Endothelial cell of umbilical vein (primary cell): ENCODE results near the gene KIAA1671. TPM values are rescaled to one million over a fixed set of nuclear protein-coding genes. Genes with fewer than 3 reads are reported as not detected.

Experiments used
- BruUV-seq: library from RNA; stranded (reverse); fragments of 400-500 nt; replicated peaks from 2 replicates; lab custom pipeline; 2021; lab: Mats Ljungman, UMichigan
- CTCF ChIA-PET: fragments of 300-600, 350-600 bp; sonication (Branson Sonifier 250); formaldehyde crosslinking; loops from one replicate; lab custom pipeline; 2021; ENCODE audit warnings: antibody characterized with exemption, inconsistent platforms; lab: Charles Lee
- POLR2A ChIA-PET: fragments of 300-600, 350-600 bp; sonication (Branson Sonifier 250); formaldehyde crosslinking; loops from one replicate; lab custom pipeline; 2021; ENCODE audit warnings: antibody characterized with exemption, inconsistent platforms; lab: Charles Lee
- DNase-seq: peaks from one replicate; pipeline ENCODE4 v3.0.0-alpha.2; 2011; ENCODE audit warnings: low read depth, low spot score
- FAIRE-seq: peaks from 2 replicates; lab custom pipeline; 2011; peaks lifted over from hg19 to GRCh38; lab: Jason Lieb, UNC
- H2AFZ ChIP-seq: 2 replicates; pipeline ENCODE4 v1.6.0; 2012; ENCODE audit warnings: low read depth, low read length, control low read depth, inconsistent platforms
- H3K27ac ChIP-seq: 2 replicates; pipeline ENCODE4 v1.5.1; 2011; ENCODE audit warnings: low read depth, mild to moderate bottlenecking, control low read depth, low read length, moderate library complexity; ENCODE audit not compliant: insufficient read depth
- H3K27me3 ChIP-seq, 2 experiments: 2 replicates each; pipeline versions ENCODE4 v1.6.0 to v1.6.1; 2011; ENCODE audit warnings: low read length in 2 of 2, mixed read lengths in 1 of 2; ENCODE audit not compliant: control insufficient read depth in 2 of 2, insufficient read depth in 2 of 2
- H3K36me3 ChIP-seq, 2 experiments: 2 replicates in 1 of 2; 3 replicates in 1 of 2; pipeline ENCODE4 v1.5.1; 2011; ENCODE audit warnings: low read length in 2 of 2, mild to moderate bottlenecking in 1 of 2, moderate library complexity in 1 of 2; ENCODE audit not compliant: control insufficient read depth in 2 of 2, insufficient read depth in 2 of 2; ENCODE audit errors: extremely low read depth in 1 of 2
- H3K4me1 ChIP-seq: 3 replicates; pipeline ENCODE4 v1.5.1; 2011; ENCODE audit warnings: mild to moderate bottlenecking, low read length; ENCODE audit not compliant: control insufficient read depth, insufficient read depth; ENCODE audit errors: extremely low read depth
- H3K4me2 ChIP-seq: 2 replicates; pipeline ENCODE4 v1.6.1; 2011; ENCODE audit warnings: low read length, control low read depth, mixed read lengths; ENCODE audit not compliant: insufficient read depth
- H3K4me3 ChIP-seq, 3 experiments: fragments of 200-600 bp in 1 of 3; sonication (generic), shearing (Covaris generic) in 1 of 3; replicated peaks in 1 of 3; 2 replicates each; pipeline ENCODE4 v1.5.1; 2011 to 2016; ENCODE audit warnings: control low read depth in 3 of 3, low read length in 3 of 3, mild to moderate bottlenecking in 2 of 3, inconsistent platforms in 1 of 3, low read depth in 1 of 3, moderate library complexity in 1 of 3; ENCODE audit not compliant: insufficient read depth in 1 of 3
- H3K79me2 ChIP-seq: 2 replicates; pipeline ENCODE4 v1.6.0; 2012; ENCODE audit warnings: low read length, inconsistent platforms; ENCODE audit not compliant: control insufficient read depth, insufficient read depth
- H3K9ac ChIP-seq: replicated peaks from 2 replicates; pipeline ENCODE3; 2011; ENCODE audit warnings: low read length, control low read depth; ENCODE audit not compliant: insufficient read depth; ENCODE audit errors: extremely low read depth
- H3K9me1 ChIP-seq: replicated peaks from 3 replicates; pipeline ENCODE4 v1.6.0; 2011; ENCODE audit warnings: mild to moderate bottlenecking, low read length; ENCODE audit not compliant: control insufficient read depth, insufficient read depth; ENCODE audit errors: extremely low read depth
- H3K9me3 ChIP-seq: replicated peaks from 2 replicates; pipeline ENCODE4 v1.5.1; 2012; ENCODE audit warnings: low read length, inconsistent platforms; ENCODE audit not compliant: control insufficient read depth, insufficient read depth
- H4K20me1 ChIP-seq: replicated peaks from 2 replicates; pipeline ENCODE3; 2011; ENCODE audit warnings: mild to moderate bottlenecking, low read length; ENCODE audit not compliant: control insufficient read depth, insufficient read depth; ENCODE audit errors: extremely low read depth
- CTCF ChIP-seq, 2 donors: IDR thresholded peaks; 1 replicate in 1 of 2; 2 replicates in 1 of 2; pipeline ENCODE4 v1.5.1; 2011; ENCODE audit warnings: low read length in 2 of 2, mild to moderate bottlenecking in 2 of 2, moderate library complexity in 2 of 2, control low read depth in 1 of 2, inconsistent platforms in 1 of 2, low read depth in 1 of 2; ENCODE audit not compliant: insufficient read depth in 1 of 2; ENCODE audit errors: extremely low read depth in 1 of 2
- EZH2 ChIP-seq: IDR thresholded peaks from 2 replicates; pipeline ENCODE4 v1.6.1; 2012; ENCODE audit warnings: borderline replicate concordance, low read depth, mild to moderate bottlenecking, moderate library complexity, low read length, inconsistent platforms; ENCODE audit not compliant: severe bottlenecking
- FOS ChIP-seq: IDR thresholded peaks from 2 replicates; pipeline ENCODE4 v1.6.1; 2011; ENCODE audit warnings: mild to moderate bottlenecking, low read length, moderate library complexity, borderline replicate concordance; ENCODE audit not compliant: insufficient read depth
- GATA2 ChIP-seq: IDR thresholded peaks from 2 replicates; pipeline ENCODE4 v1.7.0; 2011; ENCODE audit warnings: low read depth, mild to moderate bottlenecking, moderate library complexity, mixed read lengths, low read length; ENCODE audit not compliant: insufficient read length, insufficient read depth
- JUN ChIP-seq: IDR thresholded peaks from 2 replicates; pipeline ENCODE4 v1.6.1; 2011; ENCODE audit warnings: borderline replicate concordance, low read depth; ENCODE audit not compliant: insufficient read length, insufficient read depth
- MAX ChIP-seq: IDR thresholded peaks from 2 replicates; pipeline ENCODE4 v1.6.1; 2011; ENCODE audit not compliant: insufficient read depth, insufficient read length
- MYC ChIP-seq: IDR thresholded peaks from one replicate; pipeline ENCODE4 v1.6.1; 2011; ENCODE audit warnings: mild to moderate bottlenecking, low read depth, low read length
- POLR2A ChIP-seq: IDR thresholded peaks from 2 replicates; pipeline ENCODE4 v1.6.1; 2012; ENCODE audit warnings: low read depth, mild to moderate bottlenecking, control low read depth, low read length
- POLR2AphosphoS5 ChIP-seq: IDR thresholded peaks from 2 replicates; pipeline ENCODE4 v1.6.1; 2012; ENCODE audit warnings: low read depth, mild to moderate bottlenecking, control low read depth, low read length, moderate library complexity; ENCODE audit not compliant: insufficient read depth
- dilution Hi-C: fragments of 300-500 bp; cut with MboI; formaldehyde crosslinking; loops from one replicate; pipeline ENCODE4 v1.15.0; 2019; ENCODE audit warnings: low sequenced_read_pairs; ENCODE audit not compliant: extremely low pct_ligation_motif_present
- intact Hi-C: fragments of 100-400 bp; cut with micrococcal nuclease; formaldehyde crosslinking; loops from one replicate; pipeline ENCODE4 v1.10.0; 2022
- polyA plus RNA-seq, 4 experiments: library from polyadenylated mRNA; depleted of rRNA in 3 of 4; stranded (reverse) in 3 of 4; unstranded in 1 of 4; fragments of >200 nt; gene quantifications; 2 replicates each; pipeline versions ENCODE4 v1.2.1 to v1.2.3, GENCODE V29; 2011 to 2012; ENCODE audit warnings: missing spikeins in 1 of 4
- total RNA-seq: library from RNA; stranded (reverse); gene quantifications from 2 replicates; pipeline ENCODE4 v1.2.3, GENCODE V29; 2021

The KIAA1671 gene
- total and polyA plus RNA-seq, 2 donors (not counting 3 experiments of a cell fraction or from before 2014, with no cell fraction given): 23.1 to 85.1 TPM

GRCh38 chr22:25018009-25018408, 65.5 kb downstream of the KIAA1671 start:
- H2AFZ ChIP-seq: no peak overlapping the region
- no peaks in the 10 kb centered on the region for H4K20me1 ChIP-seq
- H3K9me1 ChIP-seq: no peaks in the 10 kb centered on the region
- dilution Hi-C loops: no loop called here
- H3K4me2 ChIP-seq: no peak overlapping the region
- no peak overlapping the region for H3K4me3 ChIP-seq
- POLR2A ChIA-PET: no interaction called here
- no peak for DNase-seq
- no TSS peak for BruUV-seq
- peaks cover 6% of the 10 kb centered on the region for H3K79me2 ChIP-seq
- no peak overlapping the region for H3K9ac ChIP-seq
- peaks cover 36% of the 10 kb centered on the region for H3K4me1 ChIP-seq
- H3K27ac ChIP-seq: no peak overlapping the region
- H3K27me3 ChIP-seq: no peaks in the 10 kb centered on the region
- TF ChIP-seq GATA2: no peak
- no peak for TF ChIP-seq POLR2AphosphoS5
- TF ChIP-seq MAX: no peak
- TF ChIP-seq JUN: no peak
- no peak for TF ChIP-seq EZH2
- TF ChIP-seq POLR2A: no peak
- no peak for TF ChIP-seq MYC
- TF ChIP-seq FOS: no peak
- TF ChIP-seq CTCF (IDR thresholded peaks at IDR 0.05; ENCODE audit: extremely low read depth in 1 of 2, insufficient read depth in 1 of 2, low read depth in 1 of 2, low read length in 2 of 2): no peak
- no peaks in the 10 kb centered on the region for H3K9me3 ChIP-seq
- FAIRE-seq: no peak
- intact Hi-C loops: no loop called here
- H3K36me3 ChIP-seq: no peaks in the 10 kb centered on the region
- CTCF ChIA-PET: no interaction called here
